GM19397 (cell line): ENCODE measurements around the gene CAMK2N2.

ENCODE experiments used
- ATAC-seq: cut with Tn5 transposase; IDR thresholded peaks from one replicate; pipeline ENCODE4 v1.9.1; 2021; ENCODE audit warnings: mild to moderate bottlenecking, moderate library complexity; ENCODE audit not compliant: unreplicated experiment

Gene CAMK2N2

GRCh38 chr3:184240384-184241140 is 20.8 kb downstream of the CAMK2N2 start:
- ATAC-seq = no peak

DNA sequence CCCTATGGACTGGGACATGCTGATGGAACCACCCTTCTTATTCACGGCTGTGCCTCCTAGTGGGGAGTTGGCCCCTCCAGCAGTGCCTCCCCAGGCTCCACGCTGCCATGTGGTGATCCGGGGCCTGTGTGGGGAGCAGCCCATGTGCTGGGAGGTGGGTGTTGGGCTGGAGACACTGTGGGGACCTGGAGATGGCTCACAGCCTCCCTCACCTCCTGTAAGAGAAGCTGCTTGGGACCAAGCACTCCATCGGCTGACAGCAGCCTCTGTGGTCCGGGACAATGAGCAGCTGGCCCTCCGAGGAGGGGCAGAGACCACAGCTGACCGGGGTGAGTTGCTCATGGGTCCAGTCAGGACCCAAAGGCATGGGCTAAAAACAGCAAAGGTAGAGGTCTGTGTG is 21.6 kb downstream of the CAMK2N2 start:
- no peak for ATAC-seq

- ATAC-seq = no peak
Measured at GRCh38 chr3:184239221-184239620, 22.1 kb downstream of the CAMK2N2 start.

DNA sequence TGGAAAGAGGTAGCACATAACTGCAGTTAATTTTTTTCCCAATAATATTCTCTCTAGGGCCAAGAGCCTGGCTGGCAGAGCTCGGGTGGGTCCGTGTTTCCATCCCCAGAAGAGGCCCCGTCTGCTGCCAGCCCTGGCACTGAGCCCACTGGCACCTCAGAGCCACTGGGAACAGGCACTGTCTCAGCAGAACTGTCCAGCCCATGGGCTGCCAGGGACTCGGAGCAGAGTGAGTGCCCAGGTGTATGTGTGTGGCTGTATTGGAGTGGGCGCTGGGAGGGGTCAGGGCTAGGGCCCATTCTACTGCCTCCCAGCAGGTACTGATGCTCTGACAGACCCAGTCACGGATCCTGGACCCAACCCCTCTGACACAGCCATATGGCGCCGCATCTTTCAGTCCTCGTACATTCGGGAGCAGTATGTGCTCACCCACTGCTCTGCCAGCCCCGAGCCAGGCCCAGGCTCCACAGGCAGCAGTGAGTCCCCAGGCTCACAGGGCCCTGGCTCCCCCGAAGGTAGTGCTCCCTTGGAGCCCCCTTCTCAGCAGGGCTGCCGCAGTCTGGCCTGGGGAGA is 23.0 kb downstream of the CAMK2N2 start:
- ATAC-seq = no peak

DNA sequence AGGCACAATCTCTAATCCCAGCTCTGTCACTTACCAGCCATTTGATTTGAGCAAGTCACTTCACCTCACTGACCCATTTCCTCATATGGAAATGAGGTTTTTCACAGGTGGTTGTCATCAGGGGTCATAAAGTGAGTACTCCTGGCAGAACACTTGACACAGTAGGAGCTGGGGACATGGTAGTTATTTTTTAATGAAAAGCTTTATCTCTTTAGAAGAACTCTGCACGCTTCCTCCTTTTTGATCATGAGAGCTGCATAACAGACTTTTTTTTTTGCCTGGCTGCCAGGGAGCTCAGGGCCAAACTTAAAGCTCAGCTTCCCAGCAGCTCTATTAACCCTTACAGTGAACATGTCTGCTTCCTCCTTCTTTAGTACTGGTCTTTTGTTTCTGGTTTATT is 23.5 kb downstream of the CAMK2N2 start:
- no peak for ATAC-seq

GRCh38 chr3:184237211-184237610 is 24.1 kb downstream of the CAMK2N2 start:
- no peak for ATAC-seq

DNA sequence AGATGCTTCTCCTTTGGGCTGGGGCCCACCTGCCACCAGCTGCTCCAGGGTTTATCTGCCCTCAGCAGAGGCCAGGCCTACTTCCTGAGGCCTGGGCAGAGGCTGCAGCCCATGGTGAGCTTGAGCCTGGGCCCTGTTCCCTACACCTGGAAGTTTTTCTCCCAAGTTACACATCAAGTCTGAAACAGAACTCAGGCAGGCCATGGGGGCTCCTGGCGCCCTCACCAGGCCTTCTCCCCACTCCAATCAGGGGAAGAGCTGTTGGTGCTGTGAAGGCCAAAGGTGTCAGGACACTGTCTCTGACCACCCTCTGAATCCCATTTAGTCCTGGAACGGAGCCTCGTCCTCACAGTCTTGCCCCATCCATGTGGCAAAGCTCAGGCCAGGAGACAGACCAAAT is 24.7 kb downstream of the CAMK2N2 start:
- ATAC-seq = no peak

GRCh38 chr3:184236033-184236410 is 25.3 kb downstream of the CAMK2N2 start:
- ATAC-seq = no peak

GRCh38 chr3:184235381-184236032 is 25.8 kb downstream of the CAMK2N2 start:
- no peak for ATAC-seq

DNA sequence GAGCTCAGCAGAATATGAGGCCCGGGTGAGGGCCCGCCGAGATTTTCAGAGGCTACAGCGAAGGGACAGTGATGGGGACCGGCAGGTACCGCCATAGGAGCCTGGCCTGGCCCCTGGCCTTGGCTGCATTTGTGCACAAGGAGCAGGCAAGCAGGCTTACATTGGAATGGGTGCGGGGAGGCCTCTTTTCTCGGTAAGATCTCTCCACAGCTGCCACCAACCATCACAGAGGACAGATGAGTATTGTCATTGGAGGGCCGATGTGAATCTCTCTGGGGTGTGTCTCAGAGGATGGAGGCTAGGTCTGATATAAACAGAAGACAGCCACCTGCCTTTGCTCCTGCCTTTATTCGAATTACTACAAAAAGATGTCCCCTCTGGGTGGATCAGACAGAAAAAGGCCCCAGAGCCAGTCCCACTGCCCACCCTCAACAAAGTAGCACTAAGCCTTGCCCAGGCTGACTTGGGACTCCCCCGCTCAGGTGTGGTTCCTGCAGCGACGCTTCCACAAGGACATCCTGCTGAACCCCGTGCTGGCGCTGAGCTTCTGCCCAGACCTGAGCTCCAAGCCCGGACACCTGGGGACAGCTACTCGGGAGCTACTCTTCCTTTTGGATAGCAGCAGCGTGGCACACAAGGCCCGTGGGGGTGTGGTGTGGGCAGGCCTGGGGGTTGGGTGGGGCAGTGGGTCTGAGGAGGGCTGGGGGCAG is 26.5 kb downstream of the CAMK2N2 start:
- no peak for ATAC-seq

GRCh38 chr3:184234224-184234623 is 27.1 kb downstream of the CAMK2N2 start:
- ATAC-seq = no peak

DNA sequence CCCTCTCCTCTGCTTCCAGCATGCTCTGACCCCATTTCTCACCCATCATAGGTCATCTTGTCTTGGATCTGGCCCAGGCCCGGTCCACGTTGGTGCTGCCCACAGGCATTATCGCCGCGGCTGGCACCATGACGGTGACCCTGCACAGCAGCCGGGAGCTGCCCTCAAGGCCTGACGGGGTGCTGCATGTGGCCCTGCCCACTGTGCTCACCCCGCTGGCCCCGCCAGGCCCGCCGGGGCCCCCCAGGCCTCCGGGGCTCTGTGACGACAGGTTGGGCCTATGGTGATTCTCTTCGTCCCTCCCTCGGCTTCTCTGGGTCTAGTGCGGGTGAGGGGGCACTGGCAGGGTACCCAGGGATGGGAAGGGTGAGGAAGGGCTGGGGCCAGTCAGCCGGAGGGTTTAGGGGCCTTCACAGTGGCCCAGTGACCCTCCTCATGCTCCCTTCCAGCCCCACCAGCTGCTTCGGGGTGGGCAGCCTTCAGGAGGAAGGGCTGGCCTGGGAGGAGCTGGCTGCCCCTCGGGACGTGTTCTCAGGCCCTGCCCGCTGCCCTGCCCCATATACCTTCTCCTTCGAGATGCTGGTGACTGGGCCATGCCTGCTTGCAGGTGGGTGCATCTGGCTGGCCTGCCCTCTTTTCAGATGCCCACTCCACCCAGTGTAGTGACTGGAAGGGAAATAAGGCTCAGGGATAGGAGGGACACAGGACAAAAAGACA is 28.1 kb downstream of the CAMK2N2 start:
- ATAC-seq = no peak

DNA sequence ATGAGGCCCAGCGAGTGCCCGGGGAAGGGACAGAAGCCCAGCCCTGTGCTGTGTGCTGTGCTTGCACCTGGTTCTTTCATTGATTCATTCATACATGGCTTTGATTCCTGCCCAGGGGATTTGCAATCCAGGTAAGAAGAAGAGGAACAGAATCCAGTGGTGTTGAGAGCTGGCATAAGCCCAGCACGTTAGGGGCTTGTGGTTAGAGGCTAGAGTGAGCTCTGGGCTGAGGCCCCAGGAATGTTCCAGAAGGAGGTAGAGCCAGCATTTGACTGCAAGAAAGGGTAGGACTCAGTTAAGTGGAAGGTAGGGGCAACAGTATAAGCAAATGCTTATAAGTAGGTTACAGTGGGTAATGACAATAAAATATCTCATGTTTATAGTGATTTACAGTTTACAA is 29.7 kb downstream of the CAMK2N2 start:
- no peak for ATAC-seq

DNA sequence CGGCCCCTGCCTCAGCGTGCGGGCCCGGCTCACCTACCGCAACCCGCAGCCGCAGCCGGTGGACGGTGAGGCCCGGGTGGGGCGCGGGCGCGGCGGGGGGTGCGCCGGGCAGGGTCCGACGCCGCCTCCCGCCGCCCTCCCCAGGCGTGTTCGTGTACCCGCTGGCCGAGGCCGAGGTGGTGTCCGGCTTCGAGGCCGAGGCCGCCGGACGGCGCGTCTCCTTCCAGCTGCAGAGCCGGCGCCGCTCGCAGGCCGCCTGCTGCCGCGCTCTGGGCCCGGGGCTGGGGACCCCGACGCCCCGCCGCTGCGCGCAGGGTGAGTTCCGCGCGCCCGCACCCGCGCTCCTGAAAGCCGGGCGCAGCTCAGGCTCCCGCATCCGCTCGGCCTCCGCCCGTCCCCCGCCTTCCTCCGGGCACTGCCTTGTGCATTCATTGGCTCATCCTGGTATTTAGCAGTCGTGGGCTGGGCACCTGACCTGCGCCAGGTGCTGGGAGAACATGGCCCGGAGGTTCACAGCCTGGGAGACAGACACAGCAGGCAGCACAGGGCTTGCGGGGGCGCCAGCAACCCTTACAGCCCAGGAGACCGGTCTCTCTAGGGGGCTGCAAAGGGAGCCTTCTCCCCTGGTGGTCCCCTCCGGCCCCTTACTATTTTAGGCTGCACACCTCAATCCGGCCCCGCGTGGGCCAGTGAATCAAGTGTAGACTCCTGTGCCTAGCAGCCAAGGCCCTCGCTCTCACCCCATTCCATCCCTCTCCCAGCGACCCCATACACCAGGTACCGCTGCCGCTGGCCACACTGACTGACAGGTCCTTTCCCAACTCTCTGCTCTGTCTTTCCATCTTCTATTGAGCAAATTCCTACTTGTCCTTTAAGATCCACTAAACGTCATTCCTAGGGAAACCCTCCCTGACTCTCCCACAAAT is 30.5 kb downstream of the CAMK2N2 start:
- no peak for ATAC-seq

GRCh38 chr3:184230081-184230602 is 31.2 kb downstream of the CAMK2N2 start:
- no peak for ATAC-seq

DNA sequence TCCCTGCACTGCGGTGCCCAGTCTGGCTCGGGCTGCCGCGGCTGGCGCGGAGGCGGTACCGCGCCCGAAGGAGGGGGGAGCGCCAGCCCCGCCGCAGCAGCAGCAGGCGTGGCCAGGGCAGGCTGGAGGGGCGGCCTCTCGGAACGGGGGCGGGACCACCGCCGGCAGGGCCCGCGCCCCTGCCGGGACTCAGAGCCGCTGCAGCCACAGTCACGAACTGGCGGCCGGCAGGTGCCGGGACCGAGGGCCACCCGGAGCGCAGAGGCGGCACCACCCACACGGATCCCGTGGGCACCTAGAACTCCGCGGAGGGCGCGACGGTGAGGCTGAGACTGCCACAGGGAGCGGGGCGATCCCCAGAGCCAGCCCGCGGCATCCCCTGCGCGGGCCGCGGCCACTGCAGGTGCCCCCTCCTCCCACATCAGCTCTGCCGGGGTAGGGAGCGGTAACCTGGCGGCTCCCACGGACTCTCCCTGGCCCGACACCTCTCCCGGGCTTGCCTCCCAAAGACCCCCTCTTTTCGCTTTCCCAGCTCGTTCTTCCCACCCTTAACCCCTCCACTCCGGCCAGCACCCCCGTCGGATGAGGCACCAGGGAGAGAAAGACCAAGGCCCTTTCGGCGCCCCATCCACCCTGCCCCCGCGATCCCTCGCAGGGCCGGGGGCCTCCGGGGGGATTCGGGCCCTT is 31.8 kb downstream of the CAMK2N2 start, which contains the start of gene VWA5B2:
TSS of gene VWA5B2 (plus strand) at position 192 of the 687 bp plus-strand sequence. CDS start 944 bp downstream, outside the sequence.
- ATAC-seq = peak; percentile 72

DNA sequence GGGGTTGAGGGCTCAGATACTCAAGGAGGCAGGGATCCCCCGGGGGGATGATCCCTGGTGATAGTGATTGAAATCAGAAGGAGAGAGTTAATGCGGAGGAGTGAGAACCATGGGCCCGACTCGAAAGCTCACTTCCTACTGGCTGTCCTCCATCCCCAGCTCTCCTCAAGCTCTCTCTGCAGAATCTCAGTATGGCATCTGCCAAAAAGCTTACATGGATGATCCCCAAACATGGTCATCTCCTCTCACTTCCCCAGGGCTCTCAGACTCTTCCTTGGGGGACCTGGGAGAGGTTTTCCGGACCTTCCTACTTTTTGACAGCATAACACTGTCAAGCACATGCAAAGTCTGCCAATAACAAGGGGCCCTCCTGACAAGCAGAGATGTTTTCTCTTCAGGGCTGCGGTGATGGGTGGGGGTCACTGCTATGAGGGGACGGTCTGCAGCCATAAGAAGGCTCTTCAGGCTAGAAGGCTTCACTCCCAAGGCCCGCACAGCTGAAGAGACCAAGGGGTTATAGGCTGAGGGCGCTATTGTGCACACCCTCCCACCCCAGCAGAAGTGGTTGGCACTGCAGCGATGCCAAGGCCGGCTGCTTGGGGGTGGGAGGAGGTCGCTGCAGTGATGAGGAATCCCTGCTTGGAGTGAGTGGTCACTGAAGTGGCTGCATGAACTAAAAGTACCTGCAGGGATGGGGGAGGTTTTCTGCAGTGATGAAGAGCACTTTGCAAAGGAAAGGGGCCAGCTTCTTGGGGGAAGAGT is 32.8 kb downstream of the CAMK2N2 start:
- ATAC-seq = no peak

GRCh38 chr3:184227481-184227935 is 33.8 kb downstream of the CAMK2N2 start:
- ATAC-seq = no peak
